ENCODE data around the gene NFE2L2. TPM values are rescaled to one million over a fixed set of nuclear protein-coding genes. Genes with fewer than 3 reads are reported as not detected.

The NFE2L2 gene
- total and polyA plus RNA-seq, 2 experiments from 2014 or later = 77.4 to 123 TPM

DNA sequence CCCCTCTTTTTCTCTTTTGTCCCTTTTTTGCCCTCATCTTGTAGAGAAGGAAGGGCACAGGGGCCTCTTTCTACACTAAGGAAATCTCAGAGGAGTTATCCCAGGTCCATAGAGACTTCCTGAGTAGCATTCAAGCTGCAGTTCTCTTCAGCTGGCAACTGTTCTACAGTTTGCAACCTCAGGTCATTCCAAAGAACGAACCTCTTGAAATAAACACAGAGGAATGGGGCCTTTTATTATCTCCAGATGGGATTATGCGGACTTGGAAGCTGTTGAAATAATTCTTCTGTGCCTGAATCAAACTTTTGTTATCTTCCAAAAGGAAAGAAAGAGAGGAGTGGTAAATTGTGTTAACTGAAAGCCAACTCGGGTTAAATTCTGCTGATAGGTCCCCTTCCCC, 31.0 kb upstream of the NFE2L2 start:
- DNase-seq = peak; percentile 75
- H3F3A ChIP-seq (ENCODE audit: insufficient read depth) = peaks cover 21% of the 10 kb centered on the region
- in situ Hi-C loops (cut with MboI) = no loop called here
- peak overlapping the region; percentile 59 for H3K27ac ChIP-seq
- H3K9me2 ChIP-seq (ENCODE audit: insufficient read depth) = no peaks in the 10 kb centered on the region
- H3K9ac ChIP-seq = peak overlapping the region; percentile 60
- peak overlapping the region; percentile 82 for H3K4me2 ChIP-seq (ENCODE audit: unreplicated experiment)
- no peaks in the 10 kb centered on the region for H3K79me2 ChIP-seq (ENCODE audit: insufficient read depth)
- 1 to 2% methylated on average over 3 of the region's 3 CpGs for WGBS, 2 experiments (ENCODE audit: low coverage in 1 of 2, low lambda C conversion rate in 2 of 2, missing lambda C conversion rate in 2 of 2)
- TF ChIP-seq EZH2phosphoT487 (IDR thresholded peaks at IDR 0.05; ENCODE audit: insufficient read depth, low read depth) = no peak
- H3K4me1 ChIP-seq (ENCODE audit: insufficient read depth) = peaks cover 14% of the 10 kb centered on the region
- H3K27me3 ChIP-seq (replicated peaks; ENCODE audit: insufficient read depth) = no peaks in the 10 kb centered on the region
- peak overlapping the region; percentile 66 for H2AFZ ChIP-seq
- no peaks in the 10 kb centered on the region for H3K9me3 ChIP-seq (ENCODE audit: low read depth)
- H4K20me1 ChIP-seq (ENCODE audit: insufficient read depth) = no peaks in the 10 kb centered on the region
- H3K36me3 ChIP-seq (ENCODE audit: low read depth) = no peaks in the 10 kb centered on the region
- H3K4me3 ChIP-seq = peak overlapping the region; percentile 62

DNA sequence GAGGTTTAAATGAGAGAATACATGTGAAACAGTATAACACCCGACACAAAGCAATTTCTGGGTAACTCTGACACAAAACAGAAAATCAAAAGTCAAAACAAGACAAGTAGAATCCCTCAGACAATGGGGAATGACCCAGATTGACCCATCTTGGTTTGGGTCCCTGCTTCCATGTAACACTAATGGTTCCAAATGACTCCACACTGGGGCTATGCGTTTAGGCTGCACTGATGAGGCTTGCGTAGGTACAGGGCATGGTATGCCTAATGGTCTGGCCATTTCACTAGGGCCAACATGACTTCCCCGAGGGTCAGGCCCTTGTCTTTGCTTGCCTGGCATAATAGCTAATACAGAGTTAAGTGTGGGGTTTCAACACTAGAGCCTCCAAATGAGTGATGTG, 27.2 kb upstream of the NFE2L2 start:
- H3K9me2 ChIP-seq (ENCODE audit: insufficient read depth) = no peaks in the 10 kb centered on the region
- TF ChIP-seq EZH2 (IDR thresholded peaks at IDR 0.05; ENCODE audit: insufficient read depth, poor library complexity, severe bottlenecking) (no peak), EZH2phosphoT487 (IDR thresholded peaks at IDR 0.05; ENCODE audit: insufficient read depth, low read depth) (no peak)
- no peaks in the 10 kb centered on the region for H3K36me3 ChIP-seq (ENCODE audit: low read depth)
- no peaks in the 10 kb centered on the region for H3K79me2 ChIP-seq (ENCODE audit: insufficient read depth)
- no peak for DNase-seq
- H2AFZ ChIP-seq = no peak overlapping the region
- WGBS, 2 experiments (ENCODE audit: low coverage in 1 of 2, low lambda C conversion rate in 2 of 2, missing lambda C conversion rate in 2 of 2) = 83 to 93% methylated on average over 4 of the region's 4 CpGs
- no peaks in the 10 kb centered on the region for H3K9me3 ChIP-seq (ENCODE audit: low read depth)
- no peak overlapping the region for H3K27ac ChIP-seq
- H4K20me1 ChIP-seq (ENCODE audit: insufficient read depth) = no peaks in the 10 kb centered on the region
- no peak overlapping the region for H3K9ac ChIP-seq
- peaks cover 21% of the 10 kb centered on the region for H3F3A ChIP-seq (ENCODE audit: insufficient read depth)
- in situ Hi-C loops (cut with MboI) = no loop called here
- H3K4me2 ChIP-seq (ENCODE audit: unreplicated experiment) = no peak overlapping the region
- H3K4me1 ChIP-seq (ENCODE audit: insufficient read depth) = peaks cover 11% of the 10 kb centered on the region
- no peaks in the 10 kb centered on the region for H3K27me3 ChIP-seq (replicated peaks; ENCODE audit: insufficient read depth)
- no peak overlapping the region for H3K4me3 ChIP-seq

- in situ Hi-C loops (cut with MboI) = no loop called here
- Histone ChIP-seq H3K4me3 (no peak overlapping the region), H3K79me2 (ENCODE audit: insufficient read depth) (no peaks in the 10 kb centered on the region), H3K27me3 (replicated peaks; ENCODE audit: insufficient read depth) (no peaks in the 10 kb centered on the region), H3F3A (ENCODE audit: insufficient read depth) (peaks cover 8% of the 10 kb centered on the region), H4K20me1 (ENCODE audit: insufficient read depth) (no peaks in the 10 kb centered on the region), H3K27ac (no peak overlapping the region), H3K36me3 (ENCODE audit: low read depth) (no peaks in the 10 kb centered on the region), H3K9ac (no peak overlapping the region), H3K4me2 (ENCODE audit: unreplicated experiment) (no peak overlapping the region), H3K9me2 (ENCODE audit: insufficient read depth) (no peaks in the 10 kb centered on the region), H2AFZ (no peak overlapping the region), H3K4me1 (ENCODE audit: insufficient read depth) (no peaks in the 10 kb centered on the region), H3K9me3 (ENCODE audit: low read depth) (no peaks in the 10 kb centered on the region)
- no peak for TF ChIP-seq EZH2 (IDR thresholded peaks at IDR 0.05; ENCODE audit: insufficient read depth, poor library complexity, severe bottlenecking)
- no peak for TF ChIP-seq EZH2phosphoT487 (IDR thresholded peaks at IDR 0.05; ENCODE audit: insufficient read depth, low read depth)
- no peak for DNase-seq
- WGBS, 2 experiments (ENCODE audit: low coverage in 1 of 2, low lambda C conversion rate in 2 of 2, missing lambda C conversion rate in 2 of 2) = 70 to 73% methylated on average over 9 of the region's 9 CpGs
These were observed 25.5 kb upstream of the NFE2L2 start for GRCh38 chr2:177289824-177290628.

DNA sequence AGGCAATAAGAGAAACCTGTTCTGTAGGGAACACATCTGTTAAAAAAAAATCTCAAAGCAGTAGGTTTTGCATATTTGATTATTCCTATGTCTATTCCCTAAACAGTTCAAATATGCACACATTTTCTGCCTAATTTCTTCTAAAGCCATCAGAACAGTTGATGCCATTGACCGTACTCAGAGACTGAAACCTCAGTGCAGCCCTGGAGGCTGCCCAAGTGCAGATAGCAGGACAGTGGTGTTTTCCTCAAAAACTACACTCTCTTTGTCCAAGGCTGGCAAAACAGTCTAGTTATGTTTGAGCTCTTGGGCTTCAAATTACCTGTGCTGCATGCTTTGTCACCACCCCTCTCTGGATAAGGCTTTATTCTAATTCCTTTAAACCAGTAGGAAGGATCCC, 23.3 kb upstream of the NFE2L2 start:
- WGBS, 2 experiments (ENCODE audit: low coverage in 1 of 2, low lambda C conversion rate in 2 of 2, missing lambda C conversion rate in 2 of 2) = 100% methylated on average over 1 of the region's 1 CpG
- no peaks in the 10 kb centered on the region for H3K9me2 ChIP-seq (ENCODE audit: insufficient read depth)
- H3K79me2 ChIP-seq (ENCODE audit: insufficient read depth) = no peaks in the 10 kb centered on the region
- H3K4me1 ChIP-seq (ENCODE audit: insufficient read depth) = no peaks in the 10 kb centered on the region
- no peak overlapping the region for H3K27ac ChIP-seq
- no peak overlapping the region for H2AFZ ChIP-seq
- in situ Hi-C loops (cut with MboI) = no loop called here
- H3K36me3 ChIP-seq (ENCODE audit: low read depth) = no peaks in the 10 kb centered on the region
- no peaks in the 10 kb centered on the region for H4K20me1 ChIP-seq (ENCODE audit: insufficient read depth)
- no peaks in the 10 kb centered on the region for H3F3A ChIP-seq (ENCODE audit: insufficient read depth)
- no peak for DNase-seq
- H3K4me2 ChIP-seq (ENCODE audit: unreplicated experiment) = no peak overlapping the region
- no peak overlapping the region for H3K4me3 ChIP-seq
- H3K9ac ChIP-seq = no peak overlapping the region
- no peak for TF ChIP-seq EZH2phosphoT487 (IDR thresholded peaks at IDR 0.05; ENCODE audit: insufficient read depth, low read depth)
- no peak for TF ChIP-seq EZH2 (IDR thresholded peaks at IDR 0.05; ENCODE audit: insufficient read depth, poor library complexity, severe bottlenecking)
- H3K27me3 ChIP-seq (replicated peaks; ENCODE audit: insufficient read depth) = no peaks in the 10 kb centered on the region
- no peaks in the 10 kb centered on the region for H3K9me3 ChIP-seq (ENCODE audit: low read depth)
